BLaER1 treated with 17β-estradiol and CSF1 and Interleukin-3, amounts not matched to agents 10 nM and 100 nM (cell line): Measurements from ENCODE around the gene SLC38A8.

ENCODE experiments used
- H3K27ac ChIP-seq, 11 experiments: shearing (Covaris generic); formaldehyde crosslinking; 2 replicates each; pipeline ENCODE4 v1.8.1; 2022
- H3K27me3 ChIP-seq, 11 experiments: shearing (Covaris generic); formaldehyde crosslinking; 2 replicates each; pipeline ENCODE4 v1.8.1; 2022
- H3K36me3 ChIP-seq, 11 experiments: shearing (Covaris generic); formaldehyde crosslinking; 2 replicates each; pipeline ENCODE4 v1.8.1; 2022
- H3K4me1 ChIP-seq, 10 experiments: shearing (Covaris generic); formaldehyde crosslinking; 2 replicates each; pipeline ENCODE4 v1.8.1; 2022
- H3K4me2 ChIP-seq, 11 experiments: shearing (Covaris generic); formaldehyde crosslinking; 2 replicates each; pipeline ENCODE4 v1.8.1; 2022
- H3K4me3 ChIP-seq, 10 experiments: shearing (Covaris generic); formaldehyde crosslinking; 2 replicates each; pipeline ENCODE4 v1.8.1; 2022
- H3K9ac ChIP-seq, 11 experiments: shearing (Covaris generic); formaldehyde crosslinking; 2 replicates each; pipeline ENCODE4 v1.8.1; 2022
- H3K9me3 ChIP-seq, 11 experiments: shearing (Covaris generic); formaldehyde crosslinking; replicated peaks in 1 of 11; 2 replicates each; pipeline ENCODE4 v1.8.1; 2022
- H4K20me1 ChIP-seq, 11 experiments: shearing (Covaris generic); formaldehyde crosslinking; 2 replicates each; pipeline ENCODE4 v1.8.1; 2022
- Cebpa-rat ChIP-seq, 11 experiments: shearing (Covaris generic); IDR thresholded peaks; 2 replicates each; pipeline ENCODE4 v1.8.1; 2022

Gene SLC38A8

GRCh38 chr16:84079664-84080063 lies 37.1 kb upstream of the SLC38A8 start:
- TF ChIP-seq Cebpa-rat (IDR thresholded peaks at IDR 0.05), result no peak
- no peak overlapping the region for H3K4me2 ChIP-seq
- no peaks in the 10 kb centered on the region for H3K9me3 ChIP-seq
- H3K9ac ChIP-seq, result no peak overlapping the region
- H3K27me3 ChIP-seq, result no peaks in the 10 kb centered on the region; a peak in 1 of 22 replicates
- peaks cover 14 to 27% (median 19%) of the 10 kb centered on the region in 10 experiments for H3K4me1 ChIP-seq
- no peak overlapping the region for H3K4me3 ChIP-seq
- peaks cover 50 to 97% (median 84%) of the 10 kb centered on the region in 11 experiments; a peak in 21 of 22 replicates for H4K20me1 ChIP-seq
- peaks cover 90 to 100% (median 97%) of the 10 kb centered on the region in 11 experiments for H3K36me3 ChIP-seq
- H3K27ac ChIP-seq, result no peak overlapping the region

GRCh38 chr16:84075376-84075775 lies 32.8 kb upstream of the SLC38A8 start:
- Histone ChIP-seq H3K36me3 (peaks cover 94 to 100% (median 99%) of the 10 kb centered on the region in 11 experiments), H3K4me3 (no peak overlapping the region), H3K27me3 (no peaks in the 10 kb centered on the region), H3K9ac (no peak overlapping the region), H3K27ac (no peak overlapping the region), H3K9me3 (no peaks in the 10 kb centered on the region), H4K20me1 (peaks cover 45 to 78% (median 63%) of the 10 kb centered on the region in 11 experiments; a peak in 21 of 22 replicates), H3K4me2 (no peak overlapping the region), H3K4me1 (peaks cover 1 to 8% (median 3%) of the 10 kb centered on the region in 10 experiments; a peak in 16 of 20 replicates)
- no peak for TF ChIP-seq Cebpa-rat (IDR thresholded peaks at IDR 0.05)

DNA sequence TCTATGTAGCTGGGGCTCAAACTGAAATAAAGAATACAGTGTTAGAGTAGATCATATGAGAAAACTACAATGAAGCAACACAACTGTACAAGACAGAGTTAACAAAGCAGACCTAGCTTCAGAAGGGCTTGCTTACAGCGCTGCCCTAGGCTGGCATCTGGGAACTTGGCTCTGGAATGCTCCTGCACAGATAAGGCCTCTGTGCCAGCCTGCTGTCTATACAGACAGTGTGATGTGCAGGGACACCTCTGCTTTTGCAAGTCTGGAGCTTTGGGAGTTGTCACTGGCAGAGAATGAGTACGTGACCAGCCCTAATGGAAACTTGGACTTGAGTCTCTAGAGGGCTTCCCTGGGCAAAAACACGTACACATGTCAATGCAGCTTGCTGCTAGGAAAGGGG lies 32.1 kb upstream of the SLC38A8 start:
- no peak overlapping the region for H3K4me3 ChIP-seq
- no peak overlapping the region for H3K9ac ChIP-seq
- no peak for TF ChIP-seq Cebpa-rat (IDR thresholded peaks at IDR 0.05)
- no peak overlapping the region for H3K27ac ChIP-seq
- H3K27me3 ChIP-seq, result no peaks in the 10 kb centered on the region
- no peaks in the 10 kb centered on the region for H3K9me3 ChIP-seq
- peaks cover 0 to 14% (median 2%) of the 10 kb centered on the region in 10 experiments; a peak in 14 of 20 replicates for H3K4me1 ChIP-seq
- H4K20me1 ChIP-seq, result peaks cover 43 to 72% (median 58%) of the 10 kb centered on the region in 11 experiments; a peak in 21 of 22 replicates
- no peak overlapping the region for H3K4me2 ChIP-seq
- H3K36me3 ChIP-seq, result peaks cover 94 to 100% (median 99%) of the 10 kb centered on the region in 11 experiments

GRCh38 chr16:84072014-84072413 lies 29.4 kb upstream of the SLC38A8 start:
- peaks cover 86 to 100% (median 99%) of the 10 kb centered on the region in 11 experiments for H3K36me3 ChIP-seq
- no peak for TF ChIP-seq Cebpa-rat (IDR thresholded peaks at IDR 0.05)
- no peaks in the 10 kb centered on the region for H3K27me3 ChIP-seq
- no peak overlapping the region for H3K9ac ChIP-seq
- H3K27ac ChIP-seq, result no peak overlapping the region
- H3K9me3 ChIP-seq, result no peaks in the 10 kb centered on the region
- peaks cover 0 to 36% (median 15%) of the 10 kb centered on the region in 10 experiments; a peak in 14 of 20 replicates for H3K4me1 ChIP-seq
- H3K4me2 ChIP-seq, result no peak overlapping the region
- no peak overlapping the region for H3K4me3 ChIP-seq
- H4K20me1 ChIP-seq, result peaks cover 17 to 57% (median 45%) of the 10 kb centered on the region in 11 experiments; a peak in 20 of 22 replicates

DNA sequence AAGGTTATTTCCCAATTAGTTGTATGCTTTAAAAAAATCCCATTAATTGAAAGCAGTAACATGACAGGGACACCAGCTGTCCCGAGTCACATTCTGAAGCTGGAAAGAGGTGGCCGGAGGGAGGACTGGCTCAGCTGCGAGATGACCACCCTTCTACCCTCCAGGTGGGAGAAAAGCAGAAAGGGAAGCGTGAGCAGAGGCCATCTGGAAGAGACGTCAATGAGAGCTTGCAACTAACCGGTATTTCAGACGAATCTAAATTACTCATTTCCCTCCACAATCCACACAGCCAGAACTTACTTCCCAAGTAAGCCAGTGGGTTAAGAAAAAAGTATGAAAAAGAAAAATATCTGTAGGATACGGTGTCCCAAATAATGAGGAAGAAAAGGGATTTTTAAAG lies 28.5 kb upstream of the SLC38A8 start:
- Histone ChIP-seq H3K4me1 (peaks cover 0 to 36% (median 15%) of the 10 kb centered on the region in 10 experiments; a peak in 14 of 20 replicates), H3K36me3 (peaks cover 85 to 100% (median 97%) of the 10 kb centered on the region in 11 experiments), H3K4me2 (no peak overlapping the region), H3K27ac (no peak overlapping the region), H3K9me3 (no peaks in the 10 kb centered on the region), H3K9ac (no peak overlapping the region), H3K4me3 (no peak overlapping the region), H4K20me1 (peaks cover 15 to 53% (median 37%) of the 10 kb centered on the region in 11 experiments; a peak in 20 of 22 replicates), H3K27me3 (no peaks in the 10 kb centered on the region)
- TF ChIP-seq Cebpa-rat (IDR thresholded peaks at IDR 0.05), result no peak

DNA sequence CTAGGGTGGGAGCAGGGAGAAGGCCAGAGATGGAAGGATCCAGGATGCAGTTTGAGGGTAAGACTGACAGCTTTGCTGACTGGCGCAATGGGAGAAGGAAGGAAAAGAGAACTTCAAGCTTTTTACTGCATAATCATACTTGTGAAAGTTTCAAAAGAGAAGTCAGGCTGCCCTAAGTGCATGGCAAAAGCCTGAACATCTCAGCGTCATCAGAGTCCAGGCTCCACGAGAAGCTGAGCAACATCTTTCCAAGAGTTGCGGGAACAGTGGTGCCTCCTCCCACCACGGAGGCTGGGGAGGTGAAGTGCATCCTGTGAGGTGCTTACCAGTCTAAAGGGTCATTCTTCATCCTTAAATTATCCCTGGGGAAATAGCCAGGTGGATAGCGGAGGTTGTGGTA lies 26.9 kb upstream of the SLC38A8 start:
- Histone ChIP-seq H3K4me2 (peak overlapping the region in 6 of 11 experiments; percentile 0 to 80 (median 64); a peak in 10 of 22 replicates), H3K9me3 (no peaks in the 10 kb centered on the region), H3K27me3 (no peaks in the 10 kb centered on the region), H3K36me3 (peaks cover 79 to 100% (median 94%) of the 10 kb centered on the region in 11 experiments), H3K9ac (0 out of 22 replicates have a peak overlapping the region, but pooled peaks of 3 of the 11 experiments have one; percentile 10 to 14 (median 11)), H3K4me3 (no peak overlapping the region), H4K20me1 (peaks cover 8 to 38% (median 24%) of the 10 kb centered on the region in 11 experiments; a peak in 20 of 22 replicates), H3K27ac (peak overlapping the region in 4 of 11 experiments; percentile 10 to 52 (median 42); a peak in 6 of 22 replicates), H3K4me1 (peaks cover 0 to 36% (median 15%) of the 10 kb centered on the region in 10 experiments; a peak in 12 of 20 replicates)
- TF ChIP-seq Cebpa-rat (IDR thresholded peaks at IDR 0.05), result no peak

GRCh38 chr16:84068783-84069462 lies 26.3 kb upstream of the SLC38A8 start:
- Histone ChIP-seq H4K20me1 (peaks cover 2 to 32% (median 22%) of the 10 kb centered on the region in 11 experiments; a peak in 17 of 22 replicates), H3K36me3 (peaks cover 79 to 100% (median 94%) of the 10 kb centered on the region in 11 experiments), H3K9me3 (no peaks in the 10 kb centered on the region), H3K27me3 (no peaks in the 10 kb centered on the region), H3K4me2 (peak overlapping the region in 6 of 11 experiments; percentile 0 to 80 (median 64); a peak in 10 of 22 replicates), H3K4me1 (peaks cover 0 to 36% (median 15%) of the 10 kb centered on the region in 10 experiments; a peak in 12 of 20 replicates), H3K9ac (peak overlapping the region in 4 of 11 experiments; percentile 11 to 35 (median 14); a peak in 1 of 22 replicates), H3K27ac (peak overlapping the region in 4 of 11 experiments; percentile 10 to 52 (median 42); a peak in 6 of 22 replicates), H3K4me3 (no peak overlapping the region)
- no peak for TF ChIP-seq Cebpa-rat (IDR thresholded peaks at IDR 0.05)

GRCh38 chr16:84068041-84068440 lies 25.4 kb upstream of the SLC38A8 start:
- H3K27me3 ChIP-seq, result no peaks in the 10 kb centered on the region
- H3K4me1 ChIP-seq, result peaks cover 0 to 36% (median 15%) of the 10 kb centered on the region in 10 experiments; a peak in 12 of 20 replicates
- peaks cover 4 to 35% (median 23%) of the 10 kb centered on the region in 11 experiments; a peak in 16 of 22 replicates for H4K20me1 ChIP-seq
- no peak overlapping the region for H3K4me3 ChIP-seq
- H3K27ac ChIP-seq, result no peak overlapping the region
- H3K36me3 ChIP-seq, result peaks cover 79 to 100% (median 94%) of the 10 kb centered on the region in 11 experiments
- H3K9me3 ChIP-seq, result no peaks in the 10 kb centered on the region
- peak overlapping the region in 3 of 11 experiments; percentile 66 to 80 (median 72); a peak in 7 of 22 replicates for H3K4me2 ChIP-seq
- no peak for TF ChIP-seq Cebpa-rat (IDR thresholded peaks at IDR 0.05)
- peak overlapping the region in 1 of 11 experiments; percentile 35; a peak in 2 of 22 replicates for H3K9ac ChIP-seq

DNA sequence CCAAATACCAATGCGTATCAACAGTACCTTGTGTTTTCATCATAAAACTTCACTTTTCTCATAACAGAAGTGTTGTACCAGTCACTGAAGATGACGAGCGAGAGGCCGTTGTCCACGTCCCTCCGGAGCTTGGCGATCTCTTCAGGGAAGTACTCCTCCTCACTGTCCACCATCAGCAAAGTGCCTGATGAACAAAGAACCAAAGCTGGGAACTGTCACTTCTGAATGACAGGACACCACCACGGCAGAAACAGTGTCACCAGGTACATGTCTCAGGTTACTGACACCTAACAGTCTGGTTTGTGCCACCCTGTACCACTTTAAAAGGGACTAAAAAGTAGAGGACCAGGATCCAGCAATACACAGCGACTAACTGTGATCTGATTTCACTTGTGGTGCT lies 25.0 kb upstream of the SLC38A8 start:
- Histone ChIP-seq H3K27ac (no peak overlapping the region), H3K9me3 (no peaks in the 10 kb centered on the region), H3K27me3 (no peaks in the 10 kb centered on the region), H3K4me2 (no peak overlapping the region), H3K9ac (peak overlapping the region in 1 of 11 experiments; percentile 35; a peak in 1 of 22 replicates), H4K20me1 (peaks cover 8 to 39% (median 25%) of the 10 kb centered on the region in 11 experiments; a peak in 17 of 22 replicates), H3K4me1 (peaks cover 0 to 36% (median 15%) of the 10 kb centered on the region in 10 experiments; a peak in 12 of 20 replicates), H3K36me3 (peaks cover 79 to 100% (median 94%) of the 10 kb centered on the region in 11 experiments), H3K4me3 (no peak overlapping the region)
- no peak for TF ChIP-seq Cebpa-rat (IDR thresholded peaks at IDR 0.05)
